Measurements from ENCODE around the gene CDC45.

CDC45 gene

DNA sequence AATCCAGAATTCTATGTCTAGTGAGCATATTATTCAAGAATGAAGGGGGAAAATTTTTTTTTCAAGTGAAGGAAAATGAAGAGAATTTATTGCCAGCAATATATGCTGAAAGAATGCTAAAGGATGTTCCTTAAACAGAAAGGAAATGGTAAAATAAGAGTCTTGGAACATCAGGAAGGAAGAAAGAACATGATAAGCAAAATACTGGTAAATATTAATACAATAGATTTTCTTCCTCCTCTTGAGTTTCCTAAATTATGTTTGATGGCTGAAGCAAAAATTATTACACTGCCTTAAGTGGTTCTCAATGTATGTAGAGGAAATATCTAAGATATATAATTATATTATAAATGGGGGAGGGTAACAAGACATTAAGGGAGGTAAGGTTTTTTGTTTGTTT is 54.1 kb downstream of the CDC45 start:
- no peak for DNase-seq (ENCODE audit: low read depth, low spot score)
- in situ Hi-C loops (cut with HindIII; ENCODE audit: low sequenced_read_pairs): no loop called here
- TF ChIP-seq, protein P1, sequence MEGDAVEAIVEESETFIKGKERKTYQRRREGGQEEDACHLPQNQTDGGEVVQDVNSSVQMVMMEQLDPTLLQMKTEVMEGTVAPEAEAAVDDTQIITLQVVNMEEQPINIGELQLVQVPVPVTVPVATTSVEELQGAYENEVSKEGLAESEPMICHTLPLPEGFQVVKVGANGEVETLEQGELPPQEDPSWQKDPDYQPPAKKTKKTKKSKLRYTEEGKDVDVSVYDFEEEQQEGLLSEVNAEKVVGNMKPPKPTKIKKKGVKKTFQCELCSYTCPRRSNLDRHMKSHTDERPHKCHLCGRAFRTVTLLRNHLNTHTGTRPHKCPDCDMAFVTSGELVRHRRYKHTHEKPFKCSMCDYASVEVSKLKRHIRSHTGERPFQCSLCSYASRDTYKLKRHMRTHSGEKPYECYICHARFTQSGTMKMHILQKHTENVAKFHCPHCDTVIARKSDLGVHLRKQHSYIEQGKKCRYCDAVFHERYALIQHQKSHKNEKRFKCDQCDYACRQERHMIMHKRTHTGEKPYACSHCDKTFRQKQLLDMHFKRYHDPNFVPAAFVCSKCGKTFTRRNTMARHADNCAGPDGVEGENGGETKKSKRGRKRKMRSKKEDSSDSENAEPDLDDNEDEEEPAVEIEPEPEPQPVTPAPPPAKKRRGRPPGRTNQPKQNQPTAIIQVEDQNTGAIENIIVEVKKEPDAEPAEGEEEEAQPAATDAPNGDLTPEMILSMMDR (IDR thresholded peaks at IDR 0.05; ENCODE audit: low read depth, low read length): no peak
- H3K4me3 ChIP-seq (ENCODE audit: low read depth, low read length): no peak overlapping the region

DNA sequence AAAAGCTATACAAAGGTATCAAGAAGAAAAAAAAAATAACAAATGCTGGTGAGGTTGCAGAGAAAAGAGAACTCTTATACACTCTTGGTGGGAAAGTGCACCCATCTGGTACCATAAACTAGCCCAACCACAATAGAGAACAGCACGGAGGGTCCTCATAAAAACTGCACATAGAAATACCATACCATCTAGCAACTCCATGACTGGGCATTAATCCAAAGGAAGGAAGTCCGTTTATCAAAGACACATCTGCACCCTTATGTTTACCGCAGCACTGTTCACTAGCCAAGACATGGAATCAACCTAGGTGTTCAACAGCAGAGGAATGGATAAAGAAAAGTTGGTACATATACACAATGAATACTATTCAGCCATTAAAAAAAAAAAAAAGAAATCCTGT is 55.3 kb downstream of the CDC45 start:
- in situ Hi-C loops (cut with HindIII; ENCODE audit: low sequenced_read_pairs): no loop called here
- no peak for DNase-seq (ENCODE audit: low read depth, low spot score)
- H3K4me3 ChIP-seq (ENCODE audit: low read depth, low read length): no peak overlapping the region
- TF ChIP-seq, protein P1 (IDR thresholded peaks at IDR 0.05; ENCODE audit: low read depth, low read length): no peak

DNA sequence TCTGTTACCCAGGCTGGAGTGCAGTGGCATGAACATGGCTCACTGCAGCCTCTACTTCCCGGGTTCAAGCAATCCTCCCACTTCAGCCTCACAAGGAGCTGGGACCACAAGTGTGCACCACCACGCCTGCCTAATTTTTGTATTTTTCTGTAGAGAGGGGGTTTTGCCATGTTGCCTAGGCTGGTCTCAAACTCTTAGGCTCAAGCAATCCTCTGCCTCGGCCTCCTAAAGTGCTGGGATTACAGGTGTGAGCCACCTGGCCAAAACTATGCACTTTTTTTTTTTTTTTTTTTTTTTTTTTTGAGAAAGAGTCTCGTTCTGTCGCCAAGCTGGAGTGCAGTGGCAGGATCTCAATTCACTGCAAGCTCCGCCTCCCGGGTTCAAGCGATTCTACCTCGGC is 56.8 kb downstream of the CDC45 start:
- no peak for DNase-seq (ENCODE audit: low read depth, low spot score)
- H3K4me3 ChIP-seq (ENCODE audit: low read depth, low read length): no peak overlapping the region
- TF ChIP-seq, protein P1 (IDR thresholded peaks at IDR 0.05; ENCODE audit: low read depth, low read length): no peak
- in situ Hi-C loops (cut with HindIII; ENCODE audit: low sequenced_read_pairs): no loop called here

DNA sequence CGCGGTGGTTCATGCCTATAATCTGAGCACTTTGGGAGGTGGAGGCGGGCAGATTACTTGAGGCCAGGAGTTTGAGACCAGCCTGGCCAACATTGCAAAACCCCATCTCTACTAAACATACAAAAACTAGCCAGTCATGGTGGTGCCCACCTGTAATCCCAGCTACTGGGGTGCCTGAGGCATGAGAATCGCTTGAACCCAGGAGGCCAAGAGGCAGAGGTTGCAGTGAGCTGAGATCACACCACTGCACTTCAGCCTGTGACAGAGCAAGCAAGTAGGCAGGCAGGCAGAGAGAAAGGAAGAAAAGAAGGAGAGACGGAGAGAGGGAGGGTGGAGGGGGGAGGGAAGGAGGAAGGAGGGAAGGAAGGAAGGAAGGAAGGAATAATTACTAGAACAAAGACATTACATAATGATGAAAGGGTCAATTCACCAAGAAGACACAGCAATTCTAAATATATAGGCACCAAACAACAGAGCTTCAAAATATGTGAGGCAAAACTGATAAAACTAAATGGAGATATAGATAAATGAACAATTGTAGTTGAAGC is 58.3 kb downstream of the CDC45 start:
- in situ Hi-C loops (cut with HindIII; ENCODE audit: low sequenced_read_pairs): no loop called here
- H3K4me3 ChIP-seq (ENCODE audit: low read depth, low read length): no peak overlapping the region
- TF ChIP-seq, protein P1 (IDR thresholded peaks at IDR 0.05; ENCODE audit: low read depth, low read length): no peak
- no peak for DNase-seq (ENCODE audit: low read depth, low spot score)

DNA sequence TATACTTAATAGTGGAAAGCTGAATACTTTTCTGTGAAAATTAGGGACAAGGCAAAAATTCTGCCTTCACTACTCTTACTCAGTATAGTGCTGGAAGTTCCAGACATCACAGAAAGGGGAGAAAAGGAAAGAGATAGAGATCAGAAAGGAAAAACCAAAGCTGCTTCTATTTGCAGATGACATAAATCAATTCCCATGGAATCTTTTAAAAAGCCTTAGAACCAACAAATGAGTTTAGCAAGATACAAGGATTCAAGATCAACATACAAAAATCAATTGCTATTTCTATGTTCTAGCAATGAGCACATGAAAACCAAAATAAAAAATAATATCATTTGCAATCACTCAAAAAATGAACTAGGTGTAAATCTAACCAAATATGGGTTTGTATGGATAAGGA is 60.7 kb downstream of the CDC45 start:
- H3K4me3 ChIP-seq (ENCODE audit: low read depth, low read length): no peak overlapping the region
- TF ChIP-seq, protein P1 (IDR thresholded peaks at IDR 0.05; ENCODE audit: low read depth, low read length): no peak
- in situ Hi-C loops (cut with HindIII; ENCODE audit: low sequenced_read_pairs): no loop called here
- no peak for DNase-seq (ENCODE audit: low read depth, low spot score)

DNA sequence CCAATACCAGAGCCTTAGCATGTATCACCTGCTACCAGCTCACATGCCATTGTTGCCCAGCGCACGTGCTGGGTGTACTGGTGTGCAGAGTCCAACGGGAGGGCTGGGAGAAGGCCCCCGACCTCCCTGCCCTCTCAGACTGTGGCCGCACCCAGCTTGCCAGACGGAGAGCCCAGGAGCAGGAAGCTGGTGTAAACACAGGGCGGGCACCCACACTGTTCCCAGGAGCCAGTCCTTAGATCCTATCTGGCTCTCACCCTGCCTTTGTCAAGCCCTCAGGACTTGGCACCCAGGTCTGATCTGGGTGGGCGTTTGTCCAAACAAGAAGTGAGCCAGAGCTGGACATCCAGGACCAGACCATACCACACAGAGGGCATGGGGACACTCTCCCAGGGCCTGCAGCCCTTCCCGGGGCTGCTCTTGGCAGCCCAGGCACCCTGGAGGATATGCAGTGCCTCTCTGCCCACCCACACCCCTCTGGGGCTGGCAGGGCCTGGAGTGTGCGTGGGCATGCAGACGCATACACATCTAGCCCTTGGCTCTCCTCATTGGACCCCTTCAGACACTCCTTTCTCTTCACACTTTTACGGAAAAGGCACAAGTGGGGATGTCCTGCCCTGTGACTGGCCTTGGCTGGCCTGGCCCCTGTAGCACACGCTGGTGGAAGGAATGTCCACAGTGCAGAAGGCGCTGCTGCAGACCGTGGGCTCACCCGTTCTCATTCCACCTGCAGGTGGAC is 64.4 kb downstream of the CDC45 start:
- TF ChIP-seq, protein P1 (IDR thresholded peaks at IDR 0.05; ENCODE audit: low read depth, low read length): no peak
- in situ Hi-C loops (cut with HindIII; ENCODE audit: low sequenced_read_pairs): no loop called here
- DNase-seq (ENCODE audit: low read depth, low spot score): no peak
- H3K4me3 ChIP-seq (ENCODE audit: low read depth, low read length): no peak overlapping the region

Measured in astrocyte of the spinal cord (primary cell).